ENCODE measurements around the gene MMP20.

MMP20 gene

GRCh38 chr11:102587722-102588121 is 37.4 kb downstream of the MMP20 start:
- no peak for TF ChIP-seq ZNF544 (tag by site-specific recombination; IDR thresholded peaks at IDR 0.05)
- Histone ChIP-seq H3K9me3 (ENCODE audit: control insufficient read depth, insufficient read depth, low read depth, low read length) (no peaks in the 10 kb centered on the region), H3K4me1 (ENCODE audit: control insufficient read depth, insufficient read depth, low read length) (no peaks in the 10 kb centered on the region), H3K36me3 (ENCODE audit: control insufficient read depth in 2 of 2, insufficient read depth in 1 of 2, low read length in 2 of 2) (no peaks in the 10 kb centered on the region), H3K4me3 (ENCODE audit: low read depth, low read length) (no peak overlapping the region), H3K27ac (ENCODE audit: extremely low read depth, low read depth, low read length) (no peak overlapping the region)
- POLR2A ChIA-PET, result no interaction called here
- CTCF ChIA-PET, result interaction anchor here (0.8 to 0.9 kb wide), 2 partner anchors 9 to 25 kb away, joined by 3 to 4 read pairs; no protein-coding TSS in a partner anchor

- CTCF ChIA-PET, result no interaction called here
- Histone ChIP-seq H3K36me3 (ENCODE audit: control insufficient read depth in 2 of 2, insufficient read depth in 1 of 2, low read length in 2 of 2) (no peaks in the 10 kb centered on the region), H3K4me1 (ENCODE audit: control insufficient read depth, insufficient read depth, low read length) (no peaks in the 10 kb centered on the region), H3K27ac (ENCODE audit: extremely low read depth, low read depth, low read length) (no peak overlapping the region), H3K9me3 (ENCODE audit: control insufficient read depth, insufficient read depth, low read depth, low read length) (no peaks in the 10 kb centered on the region), H3K4me3 (ENCODE audit: low read depth, low read length) (no peak overlapping the region)
- POLR2A ChIA-PET, result no interaction called here
- TF ChIP-seq ZNF274 (IDR thresholded peaks at IDR 0.05; ENCODE audit: low read length) (no peak), ZNF274 (tag by site-specific recombination; IDR thresholded peaks at IDR 0.05; ENCODE audit: borderline replicate concordance) (no peak), ZBTB49 (tag by site-specific recombination; IDR thresholded peaks at IDR 0.05; ENCODE audit: low read depth) (no peak), ZNF513 (tag by site-specific recombination; IDR thresholded peaks at IDR 0.05) (no peak), PRDM1 (tag by site-specific recombination; IDR thresholded peaks at IDR 0.05) (no peak), ZNF558 (tag by site-specific recombination; IDR thresholded peaks at IDR 0.05) (no peak), ZNF398 (tag by site-specific recombination; IDR thresholded peaks at IDR 0.05) (no peak), ZNF514 (tag by site-specific recombination; IDR thresholded peaks at IDR 0.05) (no peak), SALL2 (tag by site-specific recombination; IDR thresholded peaks at IDR 0.05; ENCODE audit: borderline replicate concordance) (no peak), ZNF311 (tag by site-specific recombination; IDR thresholded peaks at IDR 0.05; ENCODE audit: borderline replicate concordance) (no peak), ZIC2 (tag by site-specific recombination; IDR thresholded peaks at IDR 0.05) (no peak), ZNF624 (tag by site-specific recombination; IDR thresholded peaks at IDR 0.05) (no peak), ZBTB10 (tag by site-specific recombination; IDR thresholded peaks at IDR 0.05) (no peak)
These were observed 41.8 kb downstream of the MMP20 start for GRCh38 chr11:102583141-102583873.

All from HEK293 (cell line).